ENCODE measurements around the gene HLTF.

DNA sequence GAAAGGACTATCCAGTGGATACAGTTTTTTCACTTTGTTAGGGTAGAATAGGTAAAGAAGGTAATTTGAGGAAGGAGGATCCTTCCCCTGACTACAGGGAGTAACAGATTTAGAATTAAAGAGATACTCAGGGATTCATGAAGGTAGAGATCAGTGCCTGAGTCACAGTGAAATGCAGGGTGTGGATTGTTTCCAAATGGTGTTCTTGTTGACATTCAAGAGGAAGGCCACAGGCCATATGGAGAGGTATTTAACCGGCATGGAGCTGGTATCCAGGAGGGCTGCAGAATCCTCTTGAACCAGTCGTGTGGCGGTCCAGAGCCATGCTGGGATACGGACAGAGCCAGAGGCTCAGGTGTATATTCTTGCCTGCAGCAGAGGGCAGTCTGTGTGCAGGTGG lies 66.8 kb downstream of the HLTF start:
- TF ChIP-seq POLR2AphosphoS5 (IDR thresholded peaks at IDR 0.05; ENCODE audit: low read depth, low read length) (no peak), SIN3A (IDR thresholded peaks at IDR 0.05; ENCODE audit: borderline replicate concordance, insufficient read depth, low read length) (no peak), TAF1 (IDR thresholded peaks at IDR 0.05; ENCODE audit: borderline replicate concordance, insufficient read depth, low read length) (no peak), FOXP2 (optimal IDR thresholded peaks at IDR 0.05; ENCODE audit: borderline replicate concordance, extremely low read depth, extremely low read length, insufficient read depth) (no peak)
- TF ChIP-seq, protein P1, sequence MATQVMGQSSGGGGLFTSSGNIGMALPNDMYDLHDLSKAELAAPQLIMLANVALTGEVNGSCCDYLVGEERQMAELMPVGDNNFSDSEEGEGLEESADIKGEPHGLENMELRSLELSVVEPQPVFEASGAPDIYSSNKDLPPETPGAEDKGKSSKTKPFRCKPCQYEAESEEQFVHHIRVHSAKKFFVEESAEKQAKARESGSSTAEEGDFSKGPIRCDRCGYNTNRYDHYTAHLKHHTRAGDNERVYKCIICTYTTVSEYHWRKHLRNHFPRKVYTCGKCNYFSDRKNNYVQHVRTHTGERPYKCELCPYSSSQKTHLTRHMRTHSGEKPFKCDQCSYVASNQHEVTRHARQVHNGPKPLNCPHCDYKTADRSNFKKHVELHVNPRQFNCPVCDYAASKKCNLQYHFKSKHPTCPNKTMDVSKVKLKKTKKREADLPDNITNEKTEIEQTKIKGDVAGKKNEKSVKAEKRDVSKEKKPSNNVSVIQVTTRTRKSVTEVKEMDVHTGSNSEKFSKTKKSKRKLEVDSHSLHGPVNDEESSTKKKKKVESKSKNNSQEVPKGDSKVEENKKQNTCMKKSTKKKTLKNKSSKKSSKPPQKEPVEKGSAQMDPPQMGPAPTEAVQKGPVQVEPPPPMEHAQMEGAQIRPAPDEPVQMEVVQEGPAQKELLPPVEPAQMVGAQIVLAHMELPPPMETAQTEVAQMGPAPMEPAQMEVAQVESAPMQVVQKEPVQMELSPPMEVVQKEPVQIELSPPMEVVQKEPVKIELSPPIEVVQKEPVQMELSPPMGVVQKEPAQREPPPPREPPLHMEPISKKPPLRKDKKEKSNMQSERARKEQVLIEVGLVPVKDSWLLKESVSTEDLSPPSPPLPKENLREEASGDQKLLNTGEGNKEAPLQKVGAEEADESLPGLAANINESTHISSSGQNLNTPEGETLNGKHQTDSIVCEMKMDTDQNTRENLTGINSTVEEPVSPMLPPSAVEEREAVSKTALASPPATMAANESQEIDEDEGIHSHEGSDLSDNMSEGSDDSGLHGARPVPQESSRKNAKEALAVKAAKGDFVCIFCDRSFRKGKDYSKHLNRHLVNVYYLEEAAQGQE (IDR thresholded peaks at IDR 0.05; ENCODE audit: insufficient read depth in 1 of 2, low read depth in 2 of 2, low read length in 2 of 2) = no peak
